NK-92 treated with Interleukin-12 subunit alpha and Interleukin-12 subunit beta, amount 100 ng/mL, for 24 hours (cell line): ENCODE results near the gene DIPK1C.

Experiments
- DNase-seq: peaks from one replicate; lab custom pipeline; 2025; lab: John Stamatoyannopoulos, UW

Gene DIPK1C

GRCh38 chr18:74418023-74418422 lies 39.1 kb downstream of the DIPK1C start:
- DNase-seq, result no peak

- DNase-seq, result no peak
Observed at GRCh38 chr18:74416124-74416523, 41.0 kb downstream of the DIPK1C start.

GRCh38 chr18:74414953-74415515 lies 42.1 kb downstream of the DIPK1C start:
- DNase-seq, result no peak

DNA sequence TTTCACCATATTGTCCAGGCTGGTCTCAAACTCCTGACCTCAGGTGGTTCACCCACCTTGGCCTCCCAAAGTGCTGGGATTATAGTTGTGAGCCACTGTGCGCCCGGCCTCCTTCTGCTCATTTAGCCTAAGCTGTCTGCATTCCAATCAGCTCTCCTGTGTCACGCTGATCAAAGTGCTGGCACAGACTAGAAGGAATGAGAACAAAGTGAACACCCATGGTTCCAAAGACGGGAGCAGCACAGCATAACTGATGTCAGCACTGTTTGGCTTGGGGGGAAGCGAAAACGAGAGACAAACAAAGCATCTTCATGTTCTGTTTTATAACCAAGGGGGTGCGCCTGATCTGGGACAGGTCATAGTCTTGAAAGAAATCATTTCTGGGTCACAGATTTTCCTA lies 43.3 kb downstream of the DIPK1C start:
- no peak for DNase-seq

- DNase-seq, result no peak
Observed at GRCh38 chr18:74412116-74412880, 44.8 kb downstream of the DIPK1C start.

GRCh38 chr18:74411475-74411874 lies 45.6 kb downstream of the DIPK1C start:
- no peak for DNase-seq

GRCh38 chr18:74410441-74410992 lies 46.6 kb downstream of the DIPK1C start:
- DNase-seq, result no peak

GRCh38 chr18:74407888-74408287 lies 49.2 kb downstream of the DIPK1C start:
- no peak for DNase-seq

GRCh38 chr18:74402806-74403433 lies 54.2 kb downstream of the DIPK1C start:
- DNase-seq, result no peak

- DNase-seq, result no peak
Observed at GRCh38 chr18:74400813-74401212, 56.3 kb downstream of the DIPK1C start.

- no peak for DNase-seq
Observed at GRCh38 chr18:74399091-74399887, 57.8 kb downstream of the DIPK1C start.

DNA sequence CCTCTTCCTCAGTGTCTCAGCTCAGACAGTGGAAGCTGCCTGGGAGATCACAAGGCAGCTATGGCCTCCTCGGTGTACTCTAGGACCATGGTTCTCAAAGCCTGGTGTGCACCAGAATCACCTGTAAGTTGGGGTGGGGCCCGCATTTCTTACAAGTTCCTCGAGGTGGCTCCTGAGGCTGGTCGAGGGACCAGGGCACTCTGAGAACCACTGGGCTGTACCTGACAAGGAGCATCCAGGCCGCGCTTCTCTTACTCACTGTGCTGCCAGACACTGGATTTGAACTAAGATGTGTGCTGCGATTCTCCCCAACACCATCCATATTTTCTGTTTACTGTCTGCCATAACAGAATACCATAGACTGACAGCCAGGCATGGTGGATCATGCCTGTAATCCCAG lies 59.5 kb downstream of the DIPK1C start:
- no peak for DNase-seq

GRCh38 chr18:74396171-74397169 lies 60.6 kb downstream of the DIPK1C start:
- no peak for DNase-seq

DNA sequence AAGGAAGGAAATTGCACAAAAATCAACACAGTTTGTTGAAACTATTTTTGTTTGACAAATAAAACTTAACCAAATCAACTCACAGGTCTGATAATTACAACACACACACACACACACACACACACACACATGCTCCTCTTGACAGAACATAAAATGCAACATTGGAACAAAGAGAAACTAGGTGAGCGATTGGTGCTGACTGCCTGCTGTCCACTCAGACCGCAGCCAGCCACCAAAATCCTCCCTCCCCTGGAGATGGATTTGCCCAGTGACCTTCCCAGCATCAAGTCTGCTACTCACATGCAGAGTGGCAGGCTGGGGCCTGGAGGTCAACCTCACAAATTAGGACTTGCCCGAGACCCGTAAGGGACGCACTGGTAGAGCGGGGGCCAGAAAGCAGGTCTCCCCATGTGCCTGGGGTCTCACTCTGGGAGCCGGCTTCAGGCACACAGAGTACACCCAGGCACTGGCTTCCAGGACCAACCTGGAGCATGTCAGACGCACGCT lies 61.4 kb downstream of the DIPK1C start:
- no peak for DNase-seq

- no peak for DNase-seq
Observed at GRCh38 chr18:74395006-74395405, 62.1 kb downstream of the DIPK1C start.

DNA sequence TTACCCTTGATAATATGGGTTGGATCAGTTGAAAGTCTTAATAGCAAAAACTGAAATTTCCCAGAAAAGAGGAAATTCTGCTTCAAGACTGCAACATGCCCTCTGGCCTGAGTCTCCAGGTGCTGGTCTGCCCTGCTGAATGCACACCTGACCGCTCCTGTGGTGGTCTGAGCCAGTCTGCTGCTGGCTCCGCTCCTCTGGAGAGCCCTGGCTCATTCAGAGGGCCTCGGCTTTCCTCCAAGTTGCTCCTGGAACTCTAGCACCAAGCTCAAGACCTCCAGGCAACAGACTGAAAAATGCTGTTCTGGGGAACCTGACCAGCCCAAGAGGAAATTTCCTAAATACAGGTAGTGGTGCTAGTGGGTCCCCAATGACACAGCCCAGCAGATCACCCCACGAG lies 64.8 kb downstream of the DIPK1C start:
- no peak for DNase-seq

DNA sequence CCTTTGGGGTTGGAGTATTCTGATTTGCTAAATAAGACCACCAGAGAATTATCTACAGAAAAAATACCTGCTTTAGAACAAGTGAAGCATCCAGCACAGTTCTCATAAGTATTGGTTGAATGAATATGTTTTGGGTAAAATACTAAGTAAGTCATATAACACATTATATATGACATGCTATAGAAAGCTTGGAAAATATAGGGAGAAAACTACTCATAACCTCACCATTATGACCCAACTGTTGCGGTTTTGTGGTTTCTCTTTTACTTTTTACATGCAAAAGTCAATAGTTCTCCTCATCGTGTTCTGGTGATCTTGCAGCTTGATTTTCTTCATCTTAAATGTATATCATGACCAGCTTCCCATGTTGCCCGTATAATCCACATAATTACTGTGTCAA lies 66.2 kb downstream of the DIPK1C start:
- no peak for DNase-seq

DNA sequence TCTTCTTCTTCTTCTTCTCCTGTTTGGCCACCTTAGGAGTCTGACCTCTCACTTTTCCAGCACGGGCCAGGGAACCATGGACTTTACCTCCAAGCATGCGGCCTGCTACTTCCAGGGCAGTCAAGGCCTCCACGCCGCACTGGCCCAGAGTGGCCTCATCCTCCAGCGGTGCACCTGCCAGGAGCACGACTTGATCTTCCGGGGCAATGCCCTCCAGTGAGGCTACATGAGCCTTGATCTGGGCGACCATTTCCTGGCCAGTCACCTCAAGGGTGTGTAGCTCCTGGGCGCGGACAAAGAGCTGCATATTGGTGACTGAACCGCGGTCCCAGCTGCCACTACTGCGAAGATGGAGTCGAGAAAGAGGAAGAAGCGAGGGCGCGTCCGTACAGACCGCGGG lies 67.1 kb downstream of the DIPK1C start:
- DNase-seq, result no peak

GRCh38 chr18:74389171-74389927 lies 67.8 kb downstream of the DIPK1C start:
- no peak for DNase-seq

- no peak for DNase-seq
Observed at GRCh38 chr18:74388227-74388626, 68.9 kb downstream of the DIPK1C start.
